Measurements from ENCODE around the gene ARRDC4.
"Not testable (repeated sequence)": the region's sequence is repeated elsewhere in the genome, so short reads cannot be mapped to it uniquely, and the experiment has no call there.

ARRDC4 gene

DNA sequence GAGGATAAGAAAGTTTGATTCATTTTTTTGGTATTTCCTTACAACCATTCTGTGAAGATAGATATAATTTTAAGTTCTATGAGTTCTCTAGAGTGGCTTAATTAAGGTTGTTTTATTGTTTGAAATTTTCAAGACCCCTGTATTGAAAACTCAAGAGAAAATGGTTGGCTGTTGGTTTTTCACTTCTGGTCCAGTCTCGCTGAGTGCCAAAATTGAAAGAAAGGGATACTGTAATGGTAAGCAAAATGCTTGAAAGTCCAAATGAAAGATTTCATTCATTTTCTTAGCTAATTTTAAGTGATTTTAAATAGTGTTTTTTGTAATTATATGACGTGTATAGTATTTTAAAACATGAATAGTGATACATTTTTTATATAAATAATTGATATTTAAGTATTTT is 7.4 kb downstream of the ARRDC4 start:
- Histone ChIP-seq H3K4me1 (ENCODE audit: insufficient read depth, low read length) (no peaks in the 10 kb centered on the region), H3K9me3 (ENCODE audit: insufficient read depth, low read depth, low read length) (no peaks in the 10 kb centered on the region), H3K27ac (ENCODE audit: low read length) (no peak overlapping the region), H3K4me3 (ENCODE audit: low read length) (no peak overlapping the region), H3K27me3 (ENCODE audit: insufficient read depth, low read length) (no peaks in the 10 kb centered on the region), H3K9ac (ENCODE audit: low read depth, low read length) (no peak overlapping the region), H3K36me3 (ENCODE audit: insufficient read depth, low read depth, low read length) (peaks cover 15% of the 10 kb centered on the region)

DNA sequence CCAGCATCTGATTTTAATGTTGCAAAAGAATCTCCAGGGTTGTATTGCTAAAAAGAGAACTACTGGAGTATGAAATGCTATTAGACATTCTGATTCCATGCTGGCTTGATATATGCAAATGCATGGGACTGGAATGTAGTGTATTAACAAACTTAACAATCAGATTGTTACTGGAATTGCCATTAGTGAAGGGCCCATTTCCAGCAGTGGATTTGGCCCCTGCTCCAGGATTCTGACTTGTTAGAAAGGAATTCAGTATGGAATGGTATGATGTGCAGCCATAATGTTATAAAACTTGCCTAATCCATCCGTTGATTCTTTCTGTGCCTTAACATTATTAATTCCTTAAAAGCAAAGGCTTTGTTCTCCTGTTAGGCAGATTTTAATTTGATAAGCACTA is 7.9 kb downstream of the ARRDC4 start:
- H3K36me3 ChIP-seq (ENCODE audit: insufficient read depth, low read depth, low read length) = peaks cover 15% of the 10 kb centered on the region
- H3K27ac ChIP-seq (ENCODE audit: low read length) = no peak overlapping the region
- H3K9me3 ChIP-seq (ENCODE audit: insufficient read depth, low read depth, low read length) = no peaks in the 10 kb centered on the region

DNA sequence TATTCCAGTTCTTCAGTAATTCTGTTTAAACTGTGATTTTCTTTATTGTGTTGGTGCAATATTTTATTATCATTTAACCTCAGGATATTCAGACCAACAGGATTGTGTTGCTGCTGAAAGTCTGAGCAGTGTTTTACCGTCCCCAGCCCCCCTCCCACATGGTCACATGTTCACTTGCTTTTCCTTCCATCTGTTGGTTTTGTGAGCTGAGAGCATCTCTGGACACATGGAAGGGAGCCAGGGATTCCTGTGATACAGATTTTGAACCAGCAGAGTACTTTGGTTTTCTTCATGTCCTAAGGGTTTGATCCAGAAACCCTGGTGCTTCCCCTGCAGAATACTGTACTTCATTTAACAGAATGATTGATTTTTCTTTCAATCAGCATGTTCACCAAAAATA is 11.9 kb downstream of the ARRDC4 start:
- H3K9ac ChIP-seq (ENCODE audit: low read depth, low read length) = no peak overlapping the region
- H3K4me1 ChIP-seq (ENCODE audit: insufficient read depth, low read length) = no peaks in the 10 kb centered on the region
- H3K9me3 ChIP-seq (ENCODE audit: insufficient read depth, low read depth, low read length) = no peaks in the 10 kb centered on the region
- peaks cover 15% of the 10 kb centered on the region for H3K36me3 ChIP-seq (ENCODE audit: insufficient read depth, low read depth, low read length)
- H3K4me3 ChIP-seq (ENCODE audit: low read length) = no peak overlapping the region
- H3K27me3 ChIP-seq (ENCODE audit: insufficient read depth, low read length) = no peaks in the 10 kb centered on the region
- no peak overlapping the region for H3K27ac ChIP-seq (ENCODE audit: low read length)

More for the DNA sequence above, 7.9 kb downstream of the ARRDC4 start:
- Histone ChIP-seq H3K9ac (ENCODE audit: low read depth, low read length) (no peak overlapping the region), H3K4me1 (ENCODE audit: insufficient read depth, low read length) (no peaks in the 10 kb centered on the region), H3K4me3 (ENCODE audit: low read length) (no peak overlapping the region), H3K27me3 (ENCODE audit: insufficient read depth, low read length) (no peaks in the 10 kb centered on the region)

DNA sequence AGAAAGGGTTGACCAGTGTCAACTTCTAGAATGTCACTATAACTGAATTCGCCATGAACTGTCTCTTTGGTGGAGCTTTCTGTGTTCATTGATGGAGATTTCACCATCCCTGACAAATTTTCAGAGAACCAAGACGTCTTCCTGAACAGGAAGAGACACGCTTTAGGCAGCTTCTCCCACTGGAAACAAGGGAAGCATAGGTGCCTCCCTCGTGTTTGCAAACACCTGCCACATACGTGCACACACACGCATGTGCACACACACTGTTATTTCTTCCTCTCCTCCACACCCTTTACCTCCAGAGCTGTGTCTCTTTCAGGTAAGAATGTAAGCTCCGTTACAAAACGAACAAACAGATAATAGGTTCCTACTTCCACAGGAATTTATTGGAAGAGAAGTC is 15.6 kb downstream of the ARRDC4 start:
- Histone ChIP-seq H3K27ac (ENCODE audit: low read length) (no peak overlapping the region), H3K4me1 (ENCODE audit: insufficient read depth, low read length) (no peaks in the 10 kb centered on the region), H3K9me3 (ENCODE audit: insufficient read depth, low read depth, low read length) (no peaks in the 10 kb centered on the region), H3K36me3 (ENCODE audit: insufficient read depth, low read depth, low read length) (peaks cover 11% of the 10 kb centered on the region), H3K4me3 (ENCODE audit: low read length) (no peak overlapping the region), H3K9ac (ENCODE audit: low read depth, low read length) (no peak overlapping the region), H3K27me3 (ENCODE audit: insufficient read depth, low read length) (no peaks in the 10 kb centered on the region)

DNA sequence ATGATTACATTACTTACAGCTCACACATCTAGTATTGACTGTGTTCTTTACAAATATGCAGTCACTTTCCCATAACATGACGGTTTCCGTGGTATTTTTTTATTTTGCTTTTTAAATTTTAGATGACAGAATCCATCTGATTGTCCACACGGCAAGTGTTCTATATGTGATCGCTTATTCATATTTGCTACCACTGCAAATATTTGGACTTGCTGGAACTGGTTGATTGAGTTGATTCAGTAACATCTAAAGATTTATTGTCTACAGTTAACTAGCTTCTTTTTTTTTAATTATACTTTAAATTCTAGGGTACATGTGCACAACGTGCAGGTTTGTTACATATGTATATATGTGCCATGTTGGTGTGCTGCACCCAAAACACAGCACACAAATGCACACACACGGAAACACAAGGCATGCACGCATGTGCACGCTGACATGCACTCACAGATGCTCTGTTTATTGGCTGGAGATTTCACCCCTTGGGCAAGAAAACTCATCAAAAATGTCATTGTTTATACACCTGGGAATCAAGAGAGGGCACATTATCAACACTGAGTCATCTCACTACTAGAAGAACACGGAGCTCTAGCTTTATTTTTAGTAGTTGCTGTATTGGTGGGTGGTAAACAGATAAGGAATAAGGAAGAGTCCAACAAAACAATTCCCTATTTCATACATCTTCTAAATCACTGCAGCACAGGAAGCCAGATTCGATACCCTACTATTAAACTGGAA is 16.4 kb downstream of the ARRDC4 start:
- no peaks in the 10 kb centered on the region for H3K27me3 ChIP-seq (ENCODE audit: insufficient read depth, low read length)
- H3K9ac ChIP-seq (ENCODE audit: low read depth, low read length) = no peak overlapping the region
- H3K36me3 ChIP-seq (ENCODE audit: insufficient read depth, low read depth, low read length) = peaks cover 3% of the 10 kb centered on the region; the same call in 1 of the 2 replicates
- H3K27ac ChIP-seq (ENCODE audit: low read length) = no peak overlapping the region
- no peak overlapping the region for H3K4me3 ChIP-seq (ENCODE audit: low read length)
- no peaks in the 10 kb centered on the region for H3K4me1 ChIP-seq (ENCODE audit: insufficient read depth, low read length)
- H3K9me3 ChIP-seq (ENCODE audit: insufficient read depth, low read depth, low read length) = no peaks in the 10 kb centered on the region

DNA sequence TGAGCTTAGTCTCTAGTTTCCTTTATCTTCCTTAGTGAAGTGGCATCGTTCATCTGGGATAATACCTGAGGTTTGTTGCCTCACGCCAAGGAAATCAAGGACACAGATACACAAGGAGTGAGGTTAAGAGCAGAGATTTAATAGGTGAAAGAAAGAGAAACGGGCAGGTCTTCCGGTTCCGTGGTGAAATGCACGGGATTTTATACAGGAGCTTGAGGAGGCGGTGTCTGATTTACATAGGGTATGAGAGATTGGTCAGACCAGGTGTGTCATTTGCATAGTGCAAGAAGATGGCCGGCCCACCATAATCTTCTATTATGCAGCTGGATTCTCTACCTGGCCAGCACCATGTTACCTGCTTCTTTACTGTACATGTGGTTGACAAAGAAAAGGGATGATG is 17.2 kb downstream of the ARRDC4 start:
- Histone ChIP-seq H3K27me3 (ENCODE audit: insufficient read depth, low read length) (no peaks in the 10 kb centered on the region), H3K9me3 (ENCODE audit: insufficient read depth, low read depth, low read length) (no peaks in the 10 kb centered on the region), H3K4me3 (ENCODE audit: low read length) (no peak overlapping the region), H3K9ac (ENCODE audit: low read depth, low read length) (no peak overlapping the region), H3K4me1 (ENCODE audit: insufficient read depth, low read length) (no peaks in the 10 kb centered on the region), H3K36me3 (ENCODE audit: insufficient read depth, low read depth, low read length) (no peaks in the 10 kb centered on the region), H3K27ac (ENCODE audit: low read length) (no peak overlapping the region)

DNA sequence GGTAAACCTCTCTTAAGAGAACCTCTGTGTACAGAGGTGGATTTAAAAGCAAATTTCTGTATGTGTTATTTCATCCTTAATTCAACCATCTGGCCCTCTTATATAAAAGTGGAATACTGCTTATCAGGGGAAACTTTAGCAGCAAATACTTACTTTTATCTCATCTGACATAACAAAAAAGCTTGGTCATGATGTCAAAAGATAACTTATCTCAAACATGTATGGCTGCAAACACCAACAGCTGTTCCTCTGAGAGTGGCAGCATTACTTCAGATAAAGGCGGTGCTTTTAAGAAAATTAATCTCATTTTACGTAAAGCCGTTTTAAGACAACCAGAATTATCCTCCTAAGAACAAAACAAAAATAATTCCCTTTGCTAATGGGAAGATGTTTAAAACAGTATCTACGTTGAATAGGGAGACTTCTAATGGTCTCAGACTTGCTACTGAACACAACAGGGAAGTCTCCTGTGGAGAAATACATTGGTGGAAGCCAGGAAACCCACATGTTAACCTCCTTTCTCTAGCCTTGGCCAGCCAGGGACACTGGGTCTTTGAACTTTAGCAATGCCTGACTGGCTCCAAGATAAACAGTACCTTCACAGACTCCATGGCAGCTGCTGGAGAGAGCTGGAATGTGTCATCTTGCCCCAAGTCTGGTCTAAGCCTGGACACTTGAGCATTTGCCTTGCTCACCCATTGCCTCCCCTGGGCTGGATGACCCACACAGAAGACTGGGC is 18.1 kb downstream of the ARRDC4 start:
- no peak overlapping the region for H3K4me3 ChIP-seq (ENCODE audit: low read length)
- no peaks in the 10 kb centered on the region for H3K36me3 ChIP-seq (ENCODE audit: insufficient read depth, low read depth, low read length)
- no peaks in the 10 kb centered on the region for H3K4me1 ChIP-seq (ENCODE audit: insufficient read depth, low read length)
- H3K27me3 ChIP-seq (ENCODE audit: insufficient read depth, low read length) = no peaks in the 10 kb centered on the region
- no peak overlapping the region for H3K9ac ChIP-seq (ENCODE audit: low read depth, low read length)
- H3K9me3 ChIP-seq (ENCODE audit: insufficient read depth, low read depth, low read length) = no peaks in the 10 kb centered on the region
- no peak overlapping the region for H3K27ac ChIP-seq (ENCODE audit: low read length)

DNA sequence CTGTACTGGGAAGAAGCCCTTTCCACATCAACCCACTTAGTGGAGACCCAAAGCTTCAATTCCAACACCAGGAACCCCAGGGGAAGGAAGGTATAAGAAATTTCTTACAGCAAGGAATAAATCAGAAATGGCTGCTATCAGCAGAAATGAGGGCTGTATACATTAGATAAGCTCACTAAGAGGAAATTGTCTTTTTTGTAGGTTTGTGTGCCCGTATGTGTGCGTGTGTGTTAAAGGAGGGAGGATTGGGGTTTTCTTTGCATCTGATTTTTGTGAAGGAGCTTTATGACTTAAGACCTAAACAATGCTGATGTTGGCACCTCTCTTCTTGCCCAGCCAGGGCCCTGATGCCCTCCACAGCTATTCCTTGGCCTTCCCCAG is 18.6 kb downstream of the ARRDC4 start:
- Histone ChIP-seq H3K27ac (ENCODE audit: low read length) (no peak overlapping the region), H3K9ac (ENCODE audit: low read depth, low read length) (no peak overlapping the region), H3K27me3 (ENCODE audit: insufficient read depth, low read length) (no peaks in the 10 kb centered on the region), H3K9me3 (ENCODE audit: insufficient read depth, low read depth, low read length) (no peaks in the 10 kb centered on the region), H3K4me3 (ENCODE audit: low read length) (no peak overlapping the region), H3K4me1 (ENCODE audit: insufficient read depth, low read length) (no peaks in the 10 kb centered on the region), H3K36me3 (ENCODE audit: insufficient read depth, low read depth, low read length) (no peaks in the 10 kb centered on the region)

DNA sequence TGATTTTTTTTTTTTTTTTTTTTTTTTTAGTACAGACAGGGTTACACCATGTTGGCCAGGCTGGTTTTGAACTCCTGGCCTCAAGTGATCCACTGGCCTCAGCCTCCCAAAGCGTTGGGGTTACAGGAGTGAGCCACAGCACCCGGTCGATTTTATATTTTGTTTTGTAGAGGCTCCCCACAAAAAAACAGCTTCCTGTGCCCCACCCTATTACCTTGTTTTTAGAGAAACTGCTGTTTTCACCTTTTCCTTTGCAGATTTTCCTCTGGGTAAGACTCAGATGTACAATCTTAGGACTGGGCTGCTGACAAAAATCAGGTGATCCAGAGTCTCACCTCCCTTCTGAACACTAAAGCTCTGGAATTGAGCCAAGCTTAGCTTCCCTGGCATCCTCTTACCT is 20.6 kb downstream of the ARRDC4 start:
- no peaks in the 10 kb centered on the region for H3K27me3 ChIP-seq (ENCODE audit: insufficient read depth, low read length)
- no peaks in the 10 kb centered on the region for H3K36me3 ChIP-seq (ENCODE audit: insufficient read depth, low read depth, low read length)
- peaks cover 2% of the 10 kb centered on the region; the same call in 1 of the 2 replicates for H3K9me3 ChIP-seq (ENCODE audit: insufficient read depth, low read depth, low read length)
- no peak overlapping the region for H3K27ac ChIP-seq (ENCODE audit: low read length)
- H3K9ac ChIP-seq (ENCODE audit: low read depth, low read length) = no peak overlapping the region
- H3K4me3 ChIP-seq (ENCODE audit: low read length) = no peak overlapping the region
- no peaks in the 10 kb centered on the region for H3K4me1 ChIP-seq (ENCODE audit: insufficient read depth, low read length)

DNA sequence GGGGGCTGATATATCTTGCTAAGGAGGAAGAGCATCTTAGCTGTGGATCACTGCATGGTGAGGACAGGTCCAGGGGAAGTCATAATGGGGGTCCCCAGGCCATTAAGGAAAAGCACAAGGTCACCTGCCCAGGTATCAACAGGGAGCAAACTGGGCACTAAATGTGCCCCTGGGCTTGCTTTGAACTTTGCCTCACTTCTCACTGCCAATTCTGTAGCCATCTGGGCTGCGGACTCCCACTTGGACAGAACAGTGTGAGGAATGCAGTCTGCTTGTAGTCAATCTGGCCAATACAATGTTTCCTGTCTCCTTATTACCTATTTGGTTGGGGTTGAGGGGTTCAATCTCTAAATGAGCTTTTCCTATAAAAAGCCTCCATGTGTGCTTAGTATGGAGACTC is 21.3 kb downstream of the ARRDC4 start:
- Histone ChIP-seq H3K4me1 (ENCODE audit: insufficient read depth, low read length) (no peaks in the 10 kb centered on the region), H3K27ac (ENCODE audit: low read length) (no peak overlapping the region), H3K9ac (ENCODE audit: low read depth, low read length) (no peak overlapping the region), H3K9me3 (ENCODE audit: insufficient read depth, low read depth, low read length) (peaks cover 9% of the 10 kb centered on the region; the same call in 1 of the 2 replicates), H3K36me3 (ENCODE audit: insufficient read depth, low read depth, low read length) (no peaks in the 10 kb centered on the region), H3K27me3 (ENCODE audit: insufficient read depth, low read length) (no peaks in the 10 kb centered on the region), H3K4me3 (ENCODE audit: low read length) (no peak overlapping the region)

DNA sequence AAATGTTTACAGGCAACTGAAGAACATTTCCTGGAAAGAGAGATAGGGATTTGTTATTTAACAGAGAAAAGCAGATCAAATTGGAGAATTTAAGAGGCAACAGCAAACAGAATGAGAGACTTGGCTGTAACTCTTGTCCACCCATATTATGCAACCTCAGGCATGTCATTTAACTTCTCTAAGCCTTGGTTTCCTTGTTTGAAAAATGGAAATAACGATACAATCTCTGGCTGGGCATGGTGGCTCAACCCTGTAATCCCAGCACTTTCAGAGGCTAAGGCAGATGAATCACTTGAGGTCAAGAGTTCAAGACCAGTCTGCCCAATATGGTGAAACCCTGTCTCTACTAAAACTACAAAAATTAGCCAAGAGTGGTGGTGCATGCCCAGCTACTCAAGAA is 23.7 kb downstream of the ARRDC4 start:
- no peaks in the 10 kb centered on the region for H3K27me3 ChIP-seq (ENCODE audit: insufficient read depth, low read length)
- H3K4me1 ChIP-seq (ENCODE audit: insufficient read depth, low read length) = no peaks in the 10 kb centered on the region
- no peak overlapping the region for H3K9ac ChIP-seq (ENCODE audit: low read depth, low read length)
- H3K9me3 ChIP-seq (ENCODE audit: insufficient read depth, low read depth, low read length) = peaks cover 24% of the 10 kb centered on the region
- no peak overlapping the region for H3K27ac ChIP-seq (ENCODE audit: low read length)
- H3K4me3 ChIP-seq (ENCODE audit: low read length) = no peak overlapping the region
- no peaks in the 10 kb centered on the region for H3K36me3 ChIP-seq (ENCODE audit: insufficient read depth, low read depth, low read length)

DNA sequence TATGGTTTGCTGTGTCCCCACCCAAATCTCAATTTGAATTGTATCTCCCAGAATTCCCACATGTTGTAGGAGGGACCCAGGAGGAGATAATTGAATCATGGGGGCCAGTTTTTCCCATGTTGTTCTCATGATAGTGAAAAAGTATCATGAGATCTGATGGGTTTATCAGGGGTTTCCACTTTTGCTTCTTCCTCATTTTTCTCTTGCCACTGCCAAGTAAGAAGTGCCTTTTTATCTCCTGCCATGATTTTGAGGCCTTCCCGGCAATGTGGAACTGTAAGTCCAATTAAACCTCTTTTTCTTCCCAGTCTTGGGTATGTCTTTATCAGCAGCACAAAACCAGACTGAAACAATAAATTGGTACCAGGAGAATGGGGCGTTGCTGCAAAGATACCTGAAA is 25.5 kb downstream of the ARRDC4 start:
- not testable (repeated sequence) for H3K4me3 ChIP-seq (ENCODE audit: low read length); H3K36me3 ChIP-seq (ENCODE audit: insufficient read depth, low read depth, low read length); H3K9ac ChIP-seq (ENCODE audit: low read depth, low read length); H3K4me1 ChIP-seq (ENCODE audit: insufficient read depth, low read length); H3K27ac ChIP-seq (ENCODE audit: low read length); H3K27me3 ChIP-seq (ENCODE audit: insufficient read depth, low read length)
- peaks cover 24% of the 10 kb centered on the region for H3K9me3 ChIP-seq (ENCODE audit: insufficient read depth, low read depth, low read length)

All from iPS-20b (cell line).